Activated naive CD8-positive, alpha-beta T cell treated with anti-CD3 and anti-CD28 coated beads, Interleukin-2, amount 10 ng/mL, durations not matched to agents 7 days and 5 days (primary cell): Measurements from ENCODE around the gene FNDC3B. TPM values are rescaled to one million over a fixed set of nuclear protein-coding genes. Genes with fewer than 3 reads are reported as not detected.
"Not testable (repeated sequence)": the region's sequence is repeated elsewhere in the genome, so short reads cannot be mapped to it uniquely, and the experiment has no call there.

Experiments
- ATAC-seq: fragments of 150-1000 bp; cut with Tn5 transposase; one replicate; pipeline ENCODE4 v1.10.0; 2021; ENCODE audit warnings: low read depth, moderate library complexity
- POLR2A ChIA-PET: fragments of 350-600 bp; sonication (Branson Sonifier 250); formaldehyde crosslinking; loops from one replicate; lab custom pipeline; 2021; ENCODE audit warnings: antibody characterized with exemption; lab: Charles Lee
- DNase-seq: peaks from one replicate; pipeline ENCODE4 v3.0.0; 2021
- H3K27ac Mint-ChIP-seq: one replicate; pipeline ENCODE4 v1.8.0; 2022; ENCODE audit warnings: mild to moderate bottlenecking, mixed read lengths
- H3K27me3 Mint-ChIP-seq: one replicate; pipeline ENCODE4 v1.8.0; 2022; ENCODE audit warnings: mild to moderate bottlenecking, moderate library complexity, mixed read lengths
- H3K36me3 Mint-ChIP-seq: one replicate; pipeline ENCODE4 v1.8.0; 2021; ENCODE audit warnings: mild to moderate bottlenecking, mixed read lengths
- H3K4me1 Mint-ChIP-seq: one replicate; pipeline ENCODE4 v1.8.0; 2021; ENCODE audit warnings: mixed read lengths
- H3K4me3 Mint-ChIP-seq: one replicate; pipeline ENCODE4 v1.8.0; 2022; ENCODE audit warnings: mild to moderate bottlenecking, moderate library complexity, mixed read lengths
- H3K9me3 Mint-ChIP-seq: one replicate; pipeline ENCODE4 v1.8.0; 2021; ENCODE audit warnings: mixed read lengths
- total RNA-seq, 2 experiments: library from RNA; stranded (reverse); gene quantifications; one replicate each; pipeline ENCODE4 v1.2.3, GENCODE V29; 2021

Gene FNDC3B
- total RNA-seq, 2 experiments from 2014 or later = 15.8 to 16.3 TPM

DNA sequence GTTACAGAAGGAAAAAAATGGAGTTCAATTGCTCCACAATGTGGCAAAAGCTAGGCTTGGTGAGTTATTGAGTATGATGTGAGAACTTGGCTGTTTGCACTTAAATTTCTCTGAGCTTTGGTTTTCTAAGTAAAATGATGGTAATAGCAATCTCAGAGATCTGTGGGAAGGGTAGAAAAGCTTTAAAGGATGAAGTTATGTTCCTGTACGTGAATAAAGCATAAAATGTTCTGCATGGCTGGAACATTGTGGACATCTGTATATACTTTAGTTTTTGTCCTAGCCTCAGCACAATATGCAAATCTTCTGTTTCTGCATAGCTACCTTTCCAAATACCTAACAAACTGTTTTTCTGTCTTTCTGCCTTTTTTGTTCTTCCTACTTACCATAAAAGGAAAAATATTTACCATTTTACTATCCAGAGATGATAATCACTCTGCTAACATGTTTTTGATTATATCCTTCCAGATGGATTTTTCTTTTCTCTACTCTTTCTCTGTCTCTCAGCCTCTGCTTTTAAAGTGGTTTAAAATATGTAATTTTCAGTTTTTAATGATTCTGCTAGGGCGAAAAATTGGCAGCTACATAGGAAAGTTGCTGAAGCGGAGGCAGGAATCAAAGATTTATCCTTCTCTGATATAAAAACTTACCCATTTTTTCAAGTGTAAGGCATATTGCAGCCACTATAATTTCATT, 188.1 kb downstream of the FNDC3B start:
- Mint-ChIP-seq H3K4me3 (no peak overlapping the region), H3K36me3 (peaks cover 16% of the 10 kb centered on the region), H3K9me3 (peaks cover 2% of the 10 kb centered on the region), H3K27ac (no peak overlapping the region), H3K4me1 (no peaks in the 10 kb centered on the region), H3K27me3 (no peaks in the 10 kb centered on the region)
- POLR2A ChIA-PET = no interaction called here
- no peak for DNase-seq
- ATAC-seq = no peak

- H3K27ac Mint-ChIP-seq = no peak overlapping the region
- ATAC-seq = no peak
- H3K4me3 Mint-ChIP-seq = no peak overlapping the region
- DNase-seq = no peak
- no peaks in the 10 kb centered on the region for H3K27me3 Mint-ChIP-seq
- peaks cover 18% of the 10 kb centered on the region for H3K36me3 Mint-ChIP-seq
- H3K9me3 Mint-ChIP-seq = peaks cover 2% of the 10 kb centered on the region
- H3K4me1 Mint-ChIP-seq = no peaks in the 10 kb centered on the region
- POLR2A ChIA-PET = no interaction called here
Measured at GRCh38 chr3:172228036-172228415, 188.6 kb downstream of the FNDC3B start.

DNA sequence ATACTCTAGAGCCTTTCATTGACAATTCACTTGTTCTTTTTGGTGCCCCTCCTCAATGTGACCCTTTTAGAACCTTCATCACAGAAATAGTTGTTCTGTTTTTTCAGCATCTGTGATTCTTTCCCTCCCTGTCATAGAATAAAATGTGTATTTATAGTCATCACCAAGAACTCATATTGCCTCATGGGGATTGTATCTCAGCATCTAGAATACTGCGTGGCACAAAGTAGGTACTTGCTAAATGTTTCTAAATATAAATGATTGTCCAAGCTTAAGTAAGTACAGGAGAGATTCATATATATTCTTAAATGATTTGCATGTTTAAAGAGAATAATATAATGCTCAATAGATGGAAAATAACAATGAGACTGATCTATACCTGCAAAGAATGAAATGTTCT, 190.1 kb downstream of the FNDC3B start:
- DNase-seq = no peak
- Mint-ChIP-seq H3K4me3 (no peak overlapping the region), H3K36me3 (peaks cover 18% of the 10 kb centered on the region), H3K27ac (no peak overlapping the region), H3K4me1 (no peaks in the 10 kb centered on the region), H3K9me3 (peaks cover 2% of the 10 kb centered on the region), H3K27me3 (no peaks in the 10 kb centered on the region)
- no peak for ATAC-seq
- POLR2A ChIA-PET = no interaction called here

GRCh38 chr3:172231318-172231901, 192.0 kb downstream of the FNDC3B start:
- peaks cover 15% of the 10 kb centered on the region for H3K36me3 Mint-ChIP-seq
- no peak overlapping the region for H3K27ac Mint-ChIP-seq
- POLR2A ChIA-PET = no interaction called here
- H3K27me3 Mint-ChIP-seq = no peaks in the 10 kb centered on the region
- ATAC-seq = no peak
- DNase-seq = no peak
- H3K9me3 Mint-ChIP-seq = peaks cover 2% of the 10 kb centered on the region
- H3K4me3 Mint-ChIP-seq = no peak overlapping the region
- no peaks in the 10 kb centered on the region for H3K4me1 Mint-ChIP-seq

- no peak for ATAC-seq
- H3K27me3 Mint-ChIP-seq = no peaks in the 10 kb centered on the region
- peaks cover 15% of the 10 kb centered on the region for H3K36me3 Mint-ChIP-seq
- H3K4me1 Mint-ChIP-seq = no peaks in the 10 kb centered on the region
- DNase-seq = no peak
- H3K9me3 Mint-ChIP-seq = peaks cover 2% of the 10 kb centered on the region
- no peak overlapping the region for H3K4me3 Mint-ChIP-seq
- POLR2A ChIA-PET = no interaction called here
- no peak overlapping the region for H3K27ac Mint-ChIP-seq
Measured at GRCh38 chr3:172232579-172233212, 193.3 kb downstream of the FNDC3B start.

- Mint-ChIP-seq H3K27me3 (no peaks in the 10 kb centered on the region), H3K27ac (no peak overlapping the region), H3K4me1 (no peaks in the 10 kb centered on the region), H3K4me3 (no peak overlapping the region), H3K9me3 (peaks cover 2% of the 10 kb centered on the region), H3K36me3 (peaks cover 13% of the 10 kb centered on the region)
- DNase-seq (no peak), ATAC-seq (no peak)
- POLR2A ChIA-PET = no interaction called here
Measured at GRCh38 chr3:172233474-172234277, 194.3 kb downstream of the FNDC3B start.

GRCh38 chr3:172235698-172236097, 196.3 kb downstream of the FNDC3B start:
- Mint-ChIP-seq H3K9me3 (peaks cover 4% of the 10 kb centered on the region), H3K4me1 (no peaks in the 10 kb centered on the region), H3K4me3 (no peak overlapping the region), H3K36me3 (peaks cover 8% of the 10 kb centered on the region), H3K27ac (no peak overlapping the region), H3K27me3 (no peaks in the 10 kb centered on the region)
- ATAC-seq = no peak
- DNase-seq = no peak
- POLR2A ChIA-PET = no interaction called here

DNA sequence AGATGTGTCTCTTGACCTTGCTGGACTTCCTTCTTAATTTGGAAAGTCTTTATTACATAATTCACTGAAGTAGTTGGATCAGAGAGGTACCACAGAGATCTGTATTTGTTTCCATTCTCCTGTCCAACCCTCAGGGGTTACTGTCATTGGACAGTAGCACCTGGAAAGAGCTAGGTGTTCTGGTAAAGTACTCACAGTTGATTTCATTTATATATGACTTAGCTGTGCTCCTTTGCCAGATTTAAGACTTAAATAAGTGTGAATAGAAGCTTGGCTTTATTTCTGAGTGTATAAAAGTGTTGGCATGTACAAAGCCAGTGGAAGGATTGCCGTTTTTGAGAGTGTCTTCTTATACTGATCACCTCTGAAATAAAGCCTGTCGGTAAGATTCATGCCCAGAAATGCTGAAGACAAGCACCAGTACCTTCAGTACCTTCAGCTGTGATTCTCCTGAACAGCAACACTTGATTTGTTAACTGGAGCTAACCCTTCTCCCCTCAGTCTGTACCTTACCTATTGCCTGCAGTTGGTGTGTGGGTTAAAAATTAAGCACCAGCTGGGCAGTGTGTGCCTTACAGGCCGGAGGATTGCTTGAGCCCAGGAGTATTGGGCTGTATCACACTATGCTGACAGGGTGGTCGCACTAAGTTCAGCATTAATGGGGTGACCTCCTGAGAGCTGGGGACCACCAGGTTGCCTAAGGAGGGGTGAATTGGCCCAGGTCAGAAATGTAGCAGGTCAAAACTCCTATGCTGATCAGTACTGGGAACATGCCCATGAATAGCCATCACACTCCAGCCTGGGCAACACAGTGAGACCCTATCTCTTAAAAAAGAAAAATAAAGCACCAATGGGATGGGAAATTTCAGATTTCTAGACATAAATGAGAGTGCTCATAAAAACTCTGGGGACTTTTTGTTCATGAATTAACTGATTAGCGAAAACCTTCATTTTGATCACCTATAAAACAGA, 197.7 kb downstream of the FNDC3B start:
- no peaks in the 10 kb centered on the region for H3K27me3 Mint-ChIP-seq
- peaks cover 17% of the 10 kb centered on the region for H3K9me3 Mint-ChIP-seq
- no peak overlapping the region for H3K4me3 Mint-ChIP-seq
- DNase-seq = no peak
- peaks cover 18% of the 10 kb centered on the region for H3K36me3 Mint-ChIP-seq
- POLR2A ChIA-PET = no interaction called here
- H3K27ac Mint-ChIP-seq = no peak overlapping the region
- ATAC-seq = no peak
- no peaks in the 10 kb centered on the region for H3K4me1 Mint-ChIP-seq

- H3K4me1 Mint-ChIP-seq = no peaks in the 10 kb centered on the region
- peaks cover 21% of the 10 kb centered on the region for H3K36me3 Mint-ChIP-seq
- POLR2A ChIA-PET = no interaction called here
- H3K4me3 Mint-ChIP-seq = no peak overlapping the region
- H3K9me3 Mint-ChIP-seq = peaks cover 20% of the 10 kb centered on the region
- no peak overlapping the region for H3K27ac Mint-ChIP-seq
- H3K27me3 Mint-ChIP-seq = no peaks in the 10 kb centered on the region
- ATAC-seq (no peak), DNase-seq (no peak)
Measured at GRCh38 chr3:172238188-172238587, 198.8 kb downstream of the FNDC3B start.

DNA sequence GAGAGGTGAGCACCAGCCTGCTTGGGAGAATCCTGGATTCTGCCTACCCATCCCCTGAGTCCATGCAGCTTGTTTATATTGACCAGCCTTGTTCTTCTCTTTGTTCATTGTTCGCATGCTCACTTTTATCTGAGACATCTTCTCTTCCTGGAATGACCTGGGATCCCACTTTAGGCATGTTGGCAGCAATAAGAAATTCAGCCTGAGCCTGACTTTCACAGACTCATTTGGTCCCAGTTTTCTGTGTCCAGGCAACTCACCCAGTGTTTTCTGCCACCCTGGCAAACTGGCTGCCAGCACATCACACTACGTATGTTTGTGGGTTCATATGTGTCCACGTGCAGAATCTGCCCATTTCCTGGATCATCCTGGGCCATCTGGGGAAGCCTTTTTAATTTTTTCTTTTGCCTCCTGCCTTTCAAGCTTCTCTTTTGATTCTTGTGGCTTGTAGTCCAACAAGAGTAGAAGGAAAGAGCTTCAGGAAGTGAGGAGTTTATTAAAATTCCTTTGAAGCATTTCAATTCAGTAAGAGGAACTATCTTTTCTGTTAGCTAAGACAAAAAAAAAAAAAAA, 199.9 kb downstream of the FNDC3B start:
- Mint-ChIP-seq H3K9me3 (peaks cover 23% of the 10 kb centered on the region), H3K27me3 (no peaks in the 10 kb centered on the region), H3K27ac (no peak overlapping the region), H3K36me3 (peaks cover 24% of the 10 kb centered on the region), H3K4me3 (no peak overlapping the region), H3K4me1 (no peaks in the 10 kb centered on the region)
- ATAC-seq = no peak
- POLR2A ChIA-PET = no interaction called here
- no peak for DNase-seq

- Mint-ChIP-seq H3K27me3 (no peaks in the 10 kb centered on the region), H3K9me3 (peaks cover 24% of the 10 kb centered on the region), H3K4me3 (no peak overlapping the region), H3K4me1 (no peaks in the 10 kb centered on the region), H3K27ac (no peak overlapping the region), H3K36me3 (peaks cover 24% of the 10 kb centered on the region)
- POLR2A ChIA-PET = no interaction called here
- ATAC-seq (no peak), DNase-seq (no peak)
Measured at GRCh38 chr3:172241405-172241804, 202.0 kb downstream of the FNDC3B start.

GRCh38 chr3:172242471-172242870, 203.1 kb downstream of the FNDC3B start:
- H3K4me3 Mint-ChIP-seq, DNase-seq, H3K27me3 Mint-ChIP-seq, POLR2A ChIA-PET, H3K27ac Mint-ChIP-seq, ATAC-seq, H3K4me1 Mint-ChIP-seq: not testable (repeated sequence)
- H3K9me3 Mint-ChIP-seq = peaks cover 24% of the 10 kb centered on the region
- H3K36me3 Mint-ChIP-seq = peaks cover 24% of the 10 kb centered on the region
